OCI-LY3 (cell line): ENCODE data around the gene CORO2B.

Experiments
- CTCF ChIP-seq: fragments of 200-600, 300-600 bp; sonication (generic); IDR thresholded peaks from 2 replicates; pipeline ENCODE4 v1.5.1; 2014; ENCODE audit warnings: antibody characterized with exemption, low read length, low read depth
- EZH2phosphoT487 ChIP-seq: fragments of 200-600 bp; shearing (Covaris generic); IDR thresholded peaks from 2 replicates; pipeline ENCODE4 v1.6.1; 2018; ENCODE audit warnings: antibody characterized with exemption, mixed run types, low read depth

- TF ChIP-seq CTCF = no peak
- no peak for TF ChIP-seq EZH2phosphoT487
Observed at GRCh38 chr15:68552773-68553172, 26.0 kb upstream of the CORO2B start.
